Calu3 (cell line): ENCODE measurements around the gene ITPR1. TPM values are rescaled to one million over a fixed set of nuclear protein-coding genes. Genes with fewer than 3 reads are reported as not detected.

Experiments used
- BruUV-seq: library from RNA; stranded (reverse); fragments of 400-500 nt; replicated peaks from 2 replicates; lab custom pipeline; 2021; lab: Mats Ljungman, UMichigan
- CTCF ChIA-PET: fragments of 300-600 bp; sonication (Branson Sonifier 250); formaldehyde crosslinking; loops from one replicate; lab custom pipeline; 2022; ENCODE audit warnings: antibody characterized with exemption; lab: Charles Lee
- DNase-seq: peaks from one replicate; pipeline ENCODE4 v3.0.0; 2022
- H3K27ac Mint-ChIP-seq: one replicate; pipeline ENCODE4 v1.8.0; 2022; ENCODE audit warnings: mixed read lengths; ENCODE audit not compliant: unreplicated experiment
- H3K27me3 Mint-ChIP-seq: one replicate; pipeline ENCODE4 v1.8.0; 2022; ENCODE audit warnings: mixed read lengths; ENCODE audit not compliant: unreplicated experiment
- H3K36me3 Mint-ChIP-seq: one replicate; pipeline ENCODE4 v1.8.0; 2022; ENCODE audit warnings: mild to moderate bottlenecking, moderate library complexity, mixed read lengths; ENCODE audit not compliant: insufficient read depth, unreplicated experiment
- H3K4me1 Mint-ChIP-seq: one replicate; pipeline ENCODE4 v1.8.0; 2022; ENCODE audit warnings: mild to moderate bottlenecking, low read depth, mixed read lengths; ENCODE audit not compliant: unreplicated experiment
- H3K4me3 Mint-ChIP-seq: one replicate; pipeline ENCODE4 v1.8.0; 2022; ENCODE audit warnings: mild to moderate bottlenecking, low read depth, moderate library complexity, mixed read lengths; ENCODE audit not compliant: unreplicated experiment
- H3K9me3 Mint-ChIP-seq: one replicate; pipeline ENCODE4 v1.8.0; 2022; ENCODE audit warnings: low read depth, mixed read lengths; ENCODE audit not compliant: unreplicated experiment
- CTCF ChIP-seq: fragments of 200-600 bp; IDR thresholded peaks from one replicate; pipeline ENCODE4 v1.8.0; 2022; ENCODE audit warnings: antibody characterized with exemption; ENCODE audit not compliant: unreplicated experiment
- intact Hi-C: fragments of 100-400 bp; cut with micrococcal nuclease; formaldehyde crosslinking; loops from one replicate; pipeline ENCODE4 v1.10.0; 2022; ENCODE audit not compliant: unreplicated experiment
- total RNA-seq: library from RNA; stranded (reverse); gene quantifications from 2 replicates; pipeline ENCODE4 v1.2.3, GENCODE V29; 2022

The ITPR1 gene
- total RNA-seq, 1 experiment from 2014 or later: 4.2 TPM

GRCh38 chr3:4707324-4707723 is 214.2 kb downstream of the ITPR1 start:
- peaks cover 15% of the 10 kb centered on the region for H3K4me1 Mint-ChIP-seq
- no peak for TF ChIP-seq CTCF
- no peaks in the 10 kb centered on the region for H3K27me3 Mint-ChIP-seq
- DNase-seq: no peak
- H3K36me3 Mint-ChIP-seq: peaks cover 5% of the 10 kb centered on the region
- no TSS peak for BruUV-seq
- intact Hi-C loops: no loop called here
- no peak overlapping the region for H3K27ac Mint-ChIP-seq
- no peak overlapping the region for H3K4me3 Mint-ChIP-seq
- H3K9me3 Mint-ChIP-seq: no peaks in the 10 kb centered on the region
- CTCF ChIA-PET: no interaction called here

GRCh38 chr3:4708230-4708629 is 215.1 kb downstream of the ITPR1 start:
- Mint-ChIP-seq H3K9me3 (no peaks in the 10 kb centered on the region), H3K4me1 (peaks cover 16% of the 10 kb centered on the region), H3K27ac (no peak overlapping the region), H3K36me3 (peaks cover 6% of the 10 kb centered on the region), H3K4me3 (no peak overlapping the region), H3K27me3 (no peaks in the 10 kb centered on the region)
- no peak for TF ChIP-seq CTCF
- no peak for DNase-seq
- intact Hi-C loops: no loop called here
- BruUV-seq: no TSS peak
- CTCF ChIA-PET: no interaction called here

GRCh38 chr3:4709341-4709740 is 216.2 kb downstream of the ITPR1 start:
- intact Hi-C loops: no loop called here
- Mint-ChIP-seq H3K27ac (no peak overlapping the region), H3K27me3 (no peaks in the 10 kb centered on the region), H3K36me3 (peaks cover 6% of the 10 kb centered on the region), H3K9me3 (no peaks in the 10 kb centered on the region), H3K4me1 (peaks cover 16% of the 10 kb centered on the region), H3K4me3 (no peak overlapping the region)
- DNase-seq: no peak
- BruUV-seq: no TSS peak
- no peak for TF ChIP-seq CTCF
- CTCF ChIA-PET: no interaction called here

- Mint-ChIP-seq H3K4me3 (no peak overlapping the region), H3K27ac (no peak overlapping the region), H3K27me3 (no peaks in the 10 kb centered on the region), H3K4me1 (peaks cover 16% of the 10 kb centered on the region), H3K36me3 (peaks cover 6% of the 10 kb centered on the region), H3K9me3 (no peaks in the 10 kb centered on the region)
- TF ChIP-seq CTCF: no peak
- CTCF ChIA-PET: no interaction called here
- BruUV-seq: no TSS peak
- intact Hi-C loops: loop anchor here (2.0 to 5.0 kb wide), 2 partner anchors 53 to 412 kb away; partner anchors contain the start of gene ARL8B
- DNase-seq: no peak
These were observed 217.0 kb downstream of the ITPR1 start for GRCh38 chr3:4710191-4710590.
